Measurements from ENCODE around the gene UBAP1L.
"Not testable (repeated sequence)": the region's sequence is repeated elsewhere in the genome, so short reads cannot be mapped to it uniquely, and the experiment has no call there.

GRCh38 chr15:65075607-65076395 lies 39.2 kb downstream of the UBAP1L start:
- TF ChIP-seq POLR2A, POLR2AphosphoS5 (IDR thresholded peaks at IDR 0.05; ENCODE audit: low read depth, low read length): not testable (repeated sequence)

All from GM12892 (cell line).